HEK293 (cell line): ENCODE results near the gene SPECC1L.

Experiments
- YY1 ChIP-seq: fragments of 450-650 bp; formaldehyde crosslinking; IDR thresholded peaks from 2 replicates; pipeline ENCODE4 v1.5.1; 2018; ENCODE audit warnings: missing biosample characterization, missing genetic modification characterization
- ZFP41 ChIP-seq: fragments of 450-650 bp; formaldehyde crosslinking; IDR thresholded peaks from 2 replicates; pipeline ENCODE4 v1.5.1; 2016; ENCODE audit warnings: missing biosample characterization, missing genetic modification characterization, borderline replicate concordance
- ZNF530 ChIP-seq: fragments of 450-650 bp; formaldehyde crosslinking; IDR thresholded peaks from 2 replicates; pipeline ENCODE4 v1.5.1; 2016; ENCODE audit warnings: low read depth, missing biosample characterization, missing genetic modification characterization
- ZNF707 ChIP-seq: fragments of 450-650 bp; formaldehyde crosslinking; IDR thresholded peaks from 2 replicates; pipeline ENCODE4 v1.5.1; 2016; ENCODE audit warnings: missing biosample characterization, missing genetic modification characterization
- TF ChIP-seq, protein P1 (sequence below): fragments of 450-650 bp; formaldehyde crosslinking; IDR thresholded peaks from 2 replicates; pipeline ENCODE4 v1.5.1; 2016; ENCODE audit warnings: missing biosample characterization, missing genetic modification characterization

DNA sequence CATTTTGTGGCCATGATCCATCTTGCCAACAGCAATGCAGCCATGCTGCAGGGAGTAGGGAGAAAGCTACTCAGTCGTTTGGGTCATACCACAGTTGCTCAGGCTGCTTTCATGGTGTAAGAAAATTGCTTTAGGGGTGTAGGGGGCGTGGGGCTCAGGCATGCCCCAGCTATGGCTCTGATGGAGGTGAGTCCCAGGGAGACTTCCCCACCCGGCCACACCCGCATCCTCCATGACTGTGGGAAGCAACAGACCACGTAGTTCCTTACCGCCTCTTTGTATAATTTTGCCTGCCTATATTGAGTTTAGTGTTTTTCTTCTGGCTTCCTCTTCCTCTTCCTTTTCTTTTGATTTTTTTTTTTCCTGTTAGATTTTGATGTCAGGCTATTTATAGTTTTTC is 58.8 kb downstream of the SPECC1L start:
- TF ChIP-seq, protein P1, sequence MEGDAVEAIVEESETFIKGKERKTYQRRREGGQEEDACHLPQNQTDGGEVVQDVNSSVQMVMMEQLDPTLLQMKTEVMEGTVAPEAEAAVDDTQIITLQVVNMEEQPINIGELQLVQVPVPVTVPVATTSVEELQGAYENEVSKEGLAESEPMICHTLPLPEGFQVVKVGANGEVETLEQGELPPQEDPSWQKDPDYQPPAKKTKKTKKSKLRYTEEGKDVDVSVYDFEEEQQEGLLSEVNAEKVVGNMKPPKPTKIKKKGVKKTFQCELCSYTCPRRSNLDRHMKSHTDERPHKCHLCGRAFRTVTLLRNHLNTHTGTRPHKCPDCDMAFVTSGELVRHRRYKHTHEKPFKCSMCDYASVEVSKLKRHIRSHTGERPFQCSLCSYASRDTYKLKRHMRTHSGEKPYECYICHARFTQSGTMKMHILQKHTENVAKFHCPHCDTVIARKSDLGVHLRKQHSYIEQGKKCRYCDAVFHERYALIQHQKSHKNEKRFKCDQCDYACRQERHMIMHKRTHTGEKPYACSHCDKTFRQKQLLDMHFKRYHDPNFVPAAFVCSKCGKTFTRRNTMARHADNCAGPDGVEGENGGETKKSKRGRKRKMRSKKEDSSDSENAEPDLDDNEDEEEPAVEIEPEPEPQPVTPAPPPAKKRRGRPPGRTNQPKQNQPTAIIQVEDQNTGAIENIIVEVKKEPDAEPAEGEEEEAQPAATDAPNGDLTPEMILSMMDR: no peak
- TF ChIP-seq YY1 (tag by site-specific recombination) (no peak), ZFP41 (tag by site-specific recombination) (no peak), ZNF707 (no peak), ZNF530 (tag by site-specific recombination) (no peak)
